ENCODE data around the gene PPP1R2B.
"Not testable (repeated sequence)": the region's sequence is repeated elsewhere in the genome, so short reads cannot be mapped to it uniquely, and the experiment has no call there.

PPP1R2B gene

DNA sequence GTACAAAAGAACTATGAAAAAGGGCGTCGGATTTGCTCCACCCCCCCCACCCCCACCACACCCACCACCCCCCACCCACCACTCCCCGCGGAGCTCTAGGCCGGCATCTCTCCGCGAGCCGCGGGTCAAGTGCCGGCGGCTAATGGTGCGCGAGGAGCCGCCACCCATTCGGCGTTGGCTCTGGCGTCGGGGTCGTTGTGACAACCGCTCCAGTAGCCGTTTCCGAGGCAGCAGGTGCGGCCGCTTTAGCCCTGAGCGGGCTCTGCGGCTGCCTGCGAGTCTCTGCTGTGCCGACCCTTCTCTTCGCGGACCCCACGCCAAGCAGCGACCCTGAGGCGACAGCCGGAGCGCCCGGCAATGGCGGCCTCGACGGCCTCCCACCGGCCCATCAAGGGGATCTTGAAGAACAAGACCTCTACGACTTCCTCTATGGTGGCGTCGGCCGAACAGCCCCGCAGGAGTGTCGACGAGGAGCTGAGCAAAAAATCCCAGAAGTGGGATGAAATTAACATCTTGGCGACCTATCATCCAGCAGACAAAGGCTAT is at the start of gene PPP1R2B:
Gene PPP1R2B (plus strand): TSS at position 90 of the 546 bp plus-strand sequence. CDS start 268 bp downstream, at position 358.
- DNase-seq (ENCODE audit: low read depth in 2 of 2) = no peak

GRCh38 chr5:156800929-156801328 is 49.2 kb upstream of the PPP1R2B start:
- DNase-seq (ENCODE audit: low read depth in 2 of 2) = no peak

DNA sequence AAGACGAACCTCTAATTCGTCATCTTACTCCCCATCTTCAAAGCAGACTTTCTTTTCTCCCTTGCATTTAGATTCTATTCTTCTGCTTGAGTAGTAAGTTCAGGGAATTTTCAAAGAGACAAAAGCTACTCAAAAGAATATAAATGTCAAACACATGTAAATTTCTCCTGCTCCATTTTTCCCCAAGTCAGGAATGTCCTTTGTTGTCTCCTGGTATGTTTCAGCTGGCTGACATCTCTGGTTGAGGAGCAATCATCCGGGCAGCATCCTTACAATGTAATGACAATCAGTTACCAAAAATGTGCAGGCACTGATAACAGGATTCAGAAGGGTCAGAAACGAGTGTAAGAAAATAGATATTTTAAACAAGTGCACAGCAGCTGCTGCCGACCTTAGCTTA is 47.6 kb upstream of the PPP1R2B start:
- no peak for DNase-seq (ENCODE audit: low read depth in 2 of 2)

DNA sequence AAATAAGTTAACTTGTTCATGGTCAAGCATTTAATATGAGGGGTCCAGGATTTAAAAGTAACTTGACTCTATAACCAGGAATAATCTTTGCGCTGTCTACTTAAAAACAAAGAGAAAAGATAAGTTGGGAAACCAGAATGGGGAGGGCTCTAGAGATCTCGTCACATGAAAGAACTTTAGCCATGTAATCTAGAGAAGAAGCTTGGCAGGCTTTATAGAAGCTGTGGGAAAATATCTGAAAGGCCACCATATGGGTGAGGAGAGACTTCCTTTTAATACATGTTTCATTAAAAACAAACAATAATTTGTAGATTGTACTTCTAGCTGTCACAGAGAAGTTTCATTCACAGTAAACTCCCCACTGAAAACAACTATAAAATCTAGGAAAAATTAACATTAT is 46.7 kb upstream of the PPP1R2B start:
- no peak for DNase-seq (ENCODE audit: low read depth in 2 of 2)

DNA sequence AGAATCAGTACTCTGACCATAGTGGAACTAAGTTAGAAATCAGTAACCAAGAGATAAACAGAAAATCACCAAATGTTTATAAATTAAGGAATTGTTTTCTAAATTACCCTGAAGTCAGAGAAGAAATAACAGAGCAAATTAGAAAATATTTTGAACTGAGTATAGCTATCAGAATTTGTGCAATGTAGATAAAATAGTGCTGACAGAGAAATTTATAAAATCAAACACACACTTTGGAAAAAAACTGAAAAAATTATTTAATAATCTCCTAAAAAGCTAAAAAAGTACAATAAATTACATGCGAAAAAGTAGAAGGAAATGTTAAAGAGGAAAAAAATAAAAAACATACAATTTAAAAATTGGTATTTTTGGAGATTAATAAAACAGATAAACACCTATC is 37.1 kb upstream of the PPP1R2B start:
- DNase-seq (ENCODE audit: low read depth in 2 of 2) = no peak

DNA sequence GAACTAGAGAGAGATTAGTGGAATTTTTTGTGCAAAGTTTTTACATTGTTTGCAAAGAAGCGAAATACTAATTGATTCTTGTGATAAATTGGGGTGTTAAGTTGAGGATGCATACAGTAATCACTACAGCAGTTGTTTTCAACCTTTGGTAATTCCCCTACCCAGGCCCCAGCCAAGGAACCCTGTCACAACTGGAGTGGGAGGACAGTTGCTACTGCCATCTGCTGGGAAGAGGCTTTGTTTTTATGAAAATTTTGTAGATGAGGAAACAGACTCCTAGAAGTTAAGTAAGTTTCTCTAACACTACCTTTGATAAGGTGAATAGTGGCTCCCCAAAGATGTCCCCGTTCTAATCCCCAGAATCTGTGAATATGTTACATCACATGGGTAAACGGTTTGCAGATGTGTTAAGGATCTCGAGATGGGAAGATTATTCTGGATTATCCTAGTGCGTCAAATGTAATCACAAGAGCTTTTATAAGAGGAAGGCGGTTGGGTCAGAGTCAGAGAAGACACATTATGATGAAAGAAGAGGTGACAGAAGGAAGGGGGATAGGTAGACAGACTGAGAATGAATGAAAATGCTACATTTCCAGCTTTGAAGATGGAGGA is 34.0 kb upstream of the PPP1R2B start:
- no peak for DNase-seq (ENCODE audit: low read depth in 2 of 2)

DNA sequence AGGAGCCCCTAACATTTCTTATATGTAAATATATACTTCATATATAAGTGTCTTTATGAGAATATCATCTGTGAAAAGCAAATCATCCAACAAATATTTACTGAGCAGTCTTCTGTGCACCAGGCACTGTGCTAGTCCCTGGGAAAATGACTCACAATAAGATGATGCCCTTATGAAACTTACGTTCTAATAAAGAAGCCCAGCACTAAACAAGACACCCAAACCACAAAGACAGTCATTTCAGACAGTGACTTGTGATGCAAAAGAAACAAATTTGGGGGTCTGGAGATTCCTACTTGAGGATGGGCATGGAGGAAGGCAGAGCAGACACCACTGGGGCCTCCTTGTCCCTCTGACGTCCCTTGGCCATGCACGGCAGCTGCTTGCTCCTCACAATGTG is 30.6 kb upstream of the PPP1R2B start:
- no peak for DNase-seq (ENCODE audit: low read depth in 2 of 2)

DNA sequence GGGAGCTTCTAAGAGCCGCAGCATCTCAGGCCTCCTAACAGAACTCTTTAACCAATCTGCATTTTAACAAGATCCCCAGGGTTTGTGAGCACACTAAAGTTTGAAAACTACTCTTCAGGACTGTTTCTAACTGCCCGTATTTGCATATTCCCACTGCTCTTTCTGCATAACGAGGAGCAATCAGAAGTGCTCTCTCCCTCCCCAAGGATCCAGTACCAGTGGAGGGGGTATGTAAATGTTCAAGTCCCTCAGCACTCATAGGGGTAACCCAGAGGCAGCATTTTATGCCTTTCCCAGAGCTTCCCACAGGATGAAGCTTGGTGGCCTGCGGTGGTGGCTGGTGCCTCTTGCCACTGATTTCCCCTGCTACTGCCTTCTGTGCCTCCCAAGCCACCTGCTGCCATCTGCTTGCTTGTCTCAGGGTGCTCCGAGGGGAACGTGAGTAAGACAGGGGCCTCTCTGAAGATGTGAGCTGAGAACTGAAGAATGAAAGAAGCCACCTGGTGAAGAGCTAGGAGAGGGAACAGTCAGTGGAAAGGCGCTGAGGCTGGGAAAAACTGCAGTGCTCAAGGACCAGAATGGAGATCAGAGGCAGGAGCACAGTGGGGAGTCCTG is 30.0 kb upstream of the PPP1R2B start:
- DNase-seq (ENCODE audit: low read depth in 2 of 2) = no peak

GRCh38 chr5:156824241-156824640 is 25.9 kb upstream of the PPP1R2B start:
- no peak for DNase-seq (ENCODE audit: low read depth in 2 of 2)

DNA sequence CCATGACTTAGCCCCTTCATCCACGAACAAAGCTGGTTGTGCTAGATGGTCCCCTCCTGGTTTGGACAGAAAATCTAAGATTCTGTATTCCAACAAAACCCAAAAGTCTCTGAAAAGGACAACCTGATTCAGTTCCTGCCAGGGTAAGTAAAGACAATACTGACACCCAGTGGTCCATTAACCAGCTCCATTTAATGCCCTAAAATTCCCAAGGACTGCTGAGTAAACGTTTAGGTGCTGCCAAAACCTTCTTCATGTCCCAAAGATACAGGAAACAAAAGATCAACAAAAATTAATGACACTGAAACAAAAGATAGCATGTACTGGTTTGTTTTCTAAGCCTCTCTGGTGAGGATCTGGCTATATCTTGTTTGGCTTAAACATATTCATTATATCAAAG is 25.3 kb upstream of the PPP1R2B start:
- no peak for DNase-seq (ENCODE audit: low read depth in 2 of 2)

GRCh38 chr5:156825688-156826087 is 24.4 kb upstream of the PPP1R2B start:
- no peak for DNase-seq (ENCODE audit: low read depth in 2 of 2)

- DNase-seq (ENCODE audit: low read depth in 2 of 2) = no peak
Measured at GRCh38 chr5:156826150-156826549, 23.9 kb upstream of the PPP1R2B start.

GRCh38 chr5:156834916-156835315 is 15.2 kb upstream of the PPP1R2B start:
- no peak for DNase-seq (ENCODE audit: low read depth in 2 of 2)

DNA sequence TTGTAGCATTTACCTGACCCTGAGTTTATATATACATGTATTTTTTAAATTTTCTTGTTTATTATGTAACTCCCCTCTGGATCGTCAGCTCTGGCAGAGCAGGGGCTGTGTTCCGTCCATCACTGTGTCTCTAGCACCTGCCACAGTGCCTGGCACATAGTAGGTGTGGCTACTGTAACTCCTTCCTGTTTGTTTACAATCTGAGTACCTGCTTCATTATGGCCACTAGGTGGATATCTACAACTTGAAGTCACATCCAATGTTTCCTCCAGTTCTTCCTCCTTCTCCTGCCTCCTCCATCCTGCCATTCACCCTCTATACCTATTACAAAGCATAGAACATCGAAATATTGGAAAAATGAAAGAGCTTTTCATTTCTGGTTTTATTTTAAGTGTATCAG is 14.2 kb upstream of the PPP1R2B start:
- no peak for DNase-seq (ENCODE audit: low read depth in 2 of 2)

DNA sequence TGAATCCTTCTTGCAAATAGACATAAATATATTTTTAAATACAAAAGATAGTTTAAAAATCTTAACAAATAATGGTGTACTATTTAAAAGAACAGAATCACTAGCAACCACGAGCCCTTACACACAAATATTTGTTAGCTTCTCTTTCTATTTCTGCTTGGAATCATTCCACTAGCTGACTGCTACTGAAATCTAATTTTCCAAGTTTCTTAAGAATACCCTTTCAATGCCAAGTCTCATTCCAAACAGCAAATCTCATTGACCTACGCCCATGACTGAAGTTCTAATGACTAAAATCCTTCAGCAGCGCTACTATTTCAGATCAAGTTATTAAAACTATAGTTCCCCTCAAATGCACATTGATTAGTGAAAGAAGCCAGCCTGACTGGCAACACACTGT is 13.2 kb upstream of the PPP1R2B start:
- no peak for DNase-seq (ENCODE audit: low read depth in 2 of 2)

DNA sequence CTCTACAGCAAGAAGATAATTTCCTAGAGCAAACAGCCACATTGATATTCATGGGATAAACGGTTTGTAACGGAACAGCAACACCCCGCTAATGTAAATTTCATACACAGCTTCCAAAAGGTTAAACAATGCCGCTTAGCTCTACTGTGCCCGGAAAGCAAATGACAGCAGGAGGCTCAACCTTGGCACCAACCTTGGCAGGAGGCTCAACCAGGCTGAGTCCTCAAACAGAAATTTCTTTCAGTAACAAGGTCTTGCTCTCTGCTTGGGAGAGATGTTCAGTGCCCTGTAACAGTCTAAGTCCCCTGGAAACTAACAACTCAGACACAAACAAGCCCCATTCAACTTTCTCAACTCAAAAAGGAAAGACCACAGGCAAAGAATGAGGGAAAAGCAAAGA is 11.1 kb upstream of the PPP1R2B start:
- DNase-seq (ENCODE audit: low read depth in 2 of 2) = no peak

GRCh38 chr5:156841737-156842136 is 8.4 kb upstream of the PPP1R2B start:
- no peak for DNase-seq (ENCODE audit: low read depth in 2 of 2)

DNA sequence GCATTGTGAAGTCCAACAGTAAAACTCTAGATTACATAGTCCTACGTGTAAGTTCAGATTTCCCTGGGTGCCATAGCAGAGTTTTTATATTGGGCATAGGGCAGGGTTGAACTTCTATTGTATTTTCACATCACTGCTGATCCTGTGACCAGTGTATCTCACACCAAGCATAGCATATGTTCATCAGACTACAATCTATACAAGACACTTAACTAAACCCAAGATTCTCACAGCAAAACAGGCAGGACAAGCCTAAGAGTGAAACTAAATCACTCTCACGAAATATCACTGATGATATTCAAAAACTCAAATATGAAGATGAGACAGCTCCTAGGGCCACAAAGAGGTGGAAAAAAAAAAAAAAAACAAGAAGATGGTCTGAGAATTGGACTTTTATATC is 3.2 kb upstream of the PPP1R2B start:
- no peak for DNase-seq (ENCODE audit: low read depth in 2 of 2)

- DNase-seq (ENCODE audit: low read depth in 2 of 2) = not testable (repeated sequence)
Measured at GRCh38 chr5:156848447-156848846, 1.6 kb upstream of the PPP1R2B start.

DNA sequence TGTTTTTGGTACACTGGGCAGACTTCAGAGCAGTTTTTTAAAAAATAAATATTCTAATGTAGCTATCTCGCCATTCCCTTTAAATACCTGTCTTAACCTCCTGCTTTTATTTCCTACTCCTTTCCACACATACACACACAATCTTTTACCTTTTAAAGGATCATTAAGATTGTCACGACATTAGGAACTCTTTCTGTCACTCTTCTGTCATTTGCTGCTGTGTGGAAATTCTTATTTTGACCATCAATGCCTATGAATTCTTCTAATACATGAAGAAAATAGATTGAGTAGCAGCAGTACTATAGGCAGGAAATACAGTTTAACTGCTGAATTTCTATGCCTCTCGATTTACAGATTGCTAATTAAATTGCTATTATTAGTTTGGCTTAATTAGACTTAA is 1.8 kb downstream of the PPP1R2B start:
- no peak for DNase-seq (ENCODE audit: low read depth in 2 of 2)

- DNase-seq (ENCODE audit: low read depth in 2 of 2) = not testable (repeated sequence)
Measured at GRCh38 chr5:156853055-156853454, 3.0 kb downstream of the PPP1R2B start.

- DNase-seq (ENCODE audit: low read depth in 2 of 2) = no peak
Measured at GRCh38 chr5:156865427-156865826, 15.3 kb downstream of the PPP1R2B start.

- no peak for DNase-seq (ENCODE audit: low read depth in 2 of 2)
Measured at GRCh38 chr5:156870498-156870839, 20.4 kb downstream of the PPP1R2B start.

DNA sequence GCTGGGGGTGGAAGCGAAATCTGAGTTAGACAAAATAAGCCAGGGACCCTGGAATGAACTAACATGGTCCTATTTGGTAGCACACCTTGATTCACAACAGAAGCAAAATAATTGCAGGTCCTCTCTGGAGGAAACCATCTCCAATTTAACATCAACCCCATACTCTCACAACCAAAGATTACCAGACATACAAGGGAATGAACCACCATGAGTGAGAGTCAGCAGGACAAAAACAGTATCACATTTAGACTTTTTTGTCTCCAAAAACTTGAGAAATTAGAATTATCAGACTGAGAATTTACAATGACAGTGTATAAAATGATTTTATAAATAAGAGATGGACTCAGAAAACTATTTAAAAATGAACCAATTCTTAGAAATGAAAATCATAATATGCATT is 21.1 kb downstream of the PPP1R2B start:
- DNase-seq (ENCODE audit: low read depth in 2 of 2) = no peak

Data from stimulated activated CD8-positive, alpha-beta memory T cell treated with anti-CD3 and anti-CD28 coated beads, Interleukin-2, amount 100 ng/mL, for 1 hour (primary cell).